GM21723 (cell line): ENCODE data around the gene CACNB2.

Experiments
- ATAC-seq: cut with Tn5 transposase; IDR thresholded peaks from one replicate; pipeline ENCODE4 v1.9.1; 2021; ENCODE audit warnings: mild to moderate bottlenecking, moderate library complexity; ENCODE audit not compliant: unreplicated experiment

CACNB2 gene

GRCh38 chr10:18140149-18140956 is at the start of gene CACNB2:
TSS of gene CACNB2 (plus strand) at chr10:18140424.
- ATAC-seq, result no peak

GRCh38 chr10:18094332-18094731 is 45.9 kb upstream of the CACNB2 start:
- no peak for ATAC-seq

- no peak for ATAC-seq
Observed at GRCh38 chr10:18094793-18095192, 45.4 kb upstream of the CACNB2 start.

GRCh38 chr10:18097524-18097923 is 42.7 kb upstream of the CACNB2 start:
- no peak for ATAC-seq

GRCh38 chr10:18098201-18098600 is 42.0 kb upstream of the CACNB2 start:
- no peak for ATAC-seq

GRCh38 chr10:18099415-18099814 is 40.8 kb upstream of the CACNB2 start:
- ATAC-seq, result no peak

- ATAC-seq, result no peak
Observed at GRCh38 chr10:18100669-18101068, 39.6 kb upstream of the CACNB2 start.

GRCh38 chr10:18102404-18102803 is 37.8 kb upstream of the CACNB2 start:
- no peak for ATAC-seq

GRCh38 chr10:18104223-18104872 is 35.9 kb upstream of the CACNB2 start:
- ATAC-seq, result no peak

- no peak for ATAC-seq
Observed at GRCh38 chr10:18109341-18109870, 30.8 kb upstream of the CACNB2 start.

- no peak for ATAC-seq
Observed at GRCh38 chr10:18113881-18114280, 26.3 kb upstream of the CACNB2 start.

- ATAC-seq, result no peak
Observed at GRCh38 chr10:18117276-18117675, 22.9 kb upstream of the CACNB2 start.

- ATAC-seq, result no peak
Observed at GRCh38 chr10:18122753-18123152, 17.5 kb upstream of the CACNB2 start.

- ATAC-seq, result no peak
Observed at GRCh38 chr10:18133046-18133445, 7.2 kb upstream of the CACNB2 start.

- no peak for ATAC-seq
Observed at GRCh38 chr10:18134509-18134908, 5.7 kb upstream of the CACNB2 start.

- no peak for ATAC-seq
Observed at GRCh38 chr10:18134921-18135320, 5.3 kb upstream of the CACNB2 start.

- no peak for ATAC-seq
Observed at GRCh38 chr10:18136073-18136791, 4.0 kb upstream of the CACNB2 start.

GRCh38 chr10:18137111-18137510 is 3.1 kb upstream of the CACNB2 start:
- ATAC-seq, result no peak

GRCh38 chr10:18140957-18141845 is 977 bp downstream of the CACNB2 start:
- no peak for ATAC-seq

GRCh38 chr10:18142151-18142550 is 1.9 kb downstream of the CACNB2 start:
- no peak for ATAC-seq

- no peak for ATAC-seq
Observed at GRCh38 chr10:18144396-18144795, 4.2 kb downstream of the CACNB2 start.
